HG03439 (cell line): ENCODE results near the gene KIAA1614.

Source experiments
- ATAC-seq: cut with Tn5 transposase; IDR thresholded peaks from one replicate; pipeline ENCODE4 v1.9.1; 2021; ENCODE audit warnings: mild to moderate bottlenecking, moderate library complexity; ENCODE audit not compliant: unreplicated experiment

KIAA1614 gene, protein sequence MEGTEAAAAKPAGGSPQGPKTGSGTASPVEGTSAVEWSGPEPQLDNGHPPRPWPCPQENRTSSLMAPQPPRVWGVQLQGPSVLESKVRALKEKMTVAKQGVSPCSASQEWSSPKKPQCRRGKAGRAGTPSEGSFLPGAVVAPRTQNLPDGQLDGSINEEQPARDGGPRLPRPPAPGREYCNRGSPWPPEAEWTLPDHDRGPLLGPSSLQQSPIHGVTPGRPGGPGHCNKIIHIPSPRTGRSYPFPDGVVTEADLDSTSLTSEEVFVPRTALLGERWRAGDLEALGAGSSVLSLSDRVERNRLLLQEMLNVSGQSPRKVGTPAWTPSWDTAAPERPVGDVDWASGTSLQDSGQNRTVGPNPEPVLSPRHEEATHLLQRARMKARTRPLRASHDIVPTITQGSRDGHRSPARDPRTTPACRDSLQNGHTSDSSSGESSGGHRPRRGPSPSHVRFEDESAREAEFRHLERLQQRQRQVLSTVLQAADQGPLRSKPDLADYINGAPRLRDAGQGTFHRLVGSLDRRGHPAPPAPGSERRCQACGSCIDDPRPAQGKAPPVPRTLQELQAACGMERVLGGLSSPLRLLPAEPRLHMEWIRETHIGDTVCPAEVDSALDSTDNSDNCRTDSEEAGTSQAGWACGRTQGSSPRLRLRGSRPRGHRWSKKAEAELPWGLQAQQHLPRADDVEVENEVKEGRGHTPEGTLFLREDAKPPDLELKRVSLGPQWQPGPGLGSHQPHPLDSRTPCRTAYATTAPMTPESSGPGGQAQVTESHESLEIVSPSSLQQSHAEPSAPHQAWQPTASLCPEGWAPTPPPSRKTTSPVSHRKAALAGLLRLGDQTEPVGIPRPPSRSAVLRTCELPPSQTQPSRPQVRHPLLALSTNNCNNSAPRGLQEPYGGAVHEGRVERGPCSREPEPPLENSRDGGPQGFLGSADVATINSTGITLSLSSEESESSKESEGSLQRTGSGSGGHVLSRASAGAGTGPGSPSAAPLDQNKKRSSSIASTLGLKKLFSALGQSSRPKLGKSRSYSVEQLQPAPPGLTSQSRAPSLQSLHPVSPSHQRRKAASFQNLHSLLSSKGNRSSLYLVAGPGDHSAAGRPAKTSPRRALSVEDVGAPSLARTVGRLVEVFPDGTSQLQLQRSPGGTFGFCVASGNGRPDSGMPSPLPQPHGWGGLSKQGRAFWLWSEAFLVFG

GRCh38 chr1:180912801-180913565 lies at the start of gene KIAA1614:
Gene KIAA1614, plus strand, starts transcription at chr1:180912897. Its CDS starts 347 bp downstream, at chr1:180913244.
- ATAC-seq: no peak

- no peak for ATAC-seq
Observed at GRCh38 chr1:180863158-180863775, 49.4 kb upstream of the KIAA1614 start.

GRCh38 chr1:180881806-180882509 lies 30.7 kb upstream of the KIAA1614 start:
- ATAC-seq: no peak

GRCh38 chr1:180884588-180885300 lies 28.0 kb upstream of the KIAA1614 start:
- no peak for ATAC-seq

GRCh38 chr1:180886338-180886737 lies 26.4 kb upstream of the KIAA1614 start:
- no peak for ATAC-seq

DNA sequence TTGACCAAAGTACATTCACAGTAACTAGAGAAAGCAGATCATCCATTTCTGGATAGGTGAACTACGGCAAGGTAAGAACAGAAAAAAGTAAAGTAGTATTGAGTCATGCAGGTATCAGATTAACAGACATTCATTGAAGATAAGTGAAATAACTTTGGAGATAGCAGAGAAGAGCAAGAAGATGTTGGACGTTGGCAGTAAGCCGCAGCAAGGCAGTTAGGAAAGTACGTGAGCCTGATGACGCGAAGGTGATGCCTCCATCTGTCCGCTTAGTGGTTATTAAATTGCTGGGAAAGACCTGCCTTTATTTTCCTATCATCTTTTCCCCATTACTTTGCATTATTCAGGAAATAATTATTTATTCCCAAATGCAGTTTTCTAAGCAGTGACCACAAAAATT lies 24.9 kb upstream of the KIAA1614 start:
- ATAC-seq: no peak

DNA sequence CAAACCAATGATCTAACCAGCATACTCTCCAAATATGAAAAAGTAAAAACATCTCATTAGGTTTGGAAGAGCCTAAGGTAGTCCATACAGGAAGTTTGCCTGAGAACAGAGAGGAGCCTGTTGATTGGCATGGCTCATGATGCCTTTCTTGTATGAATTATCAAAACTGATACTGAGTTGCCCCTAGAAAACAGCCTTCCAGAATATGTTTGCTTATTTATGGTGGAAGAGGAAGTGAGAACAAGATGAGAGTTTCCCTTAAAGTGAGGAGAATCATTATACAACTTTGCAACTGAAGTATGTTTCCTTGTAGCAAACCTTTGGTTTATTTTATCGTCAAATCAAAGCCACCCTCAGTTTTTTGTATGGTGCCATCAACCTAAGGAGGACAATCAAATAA lies 23.8 kb upstream of the KIAA1614 start:
- ATAC-seq: no peak

DNA sequence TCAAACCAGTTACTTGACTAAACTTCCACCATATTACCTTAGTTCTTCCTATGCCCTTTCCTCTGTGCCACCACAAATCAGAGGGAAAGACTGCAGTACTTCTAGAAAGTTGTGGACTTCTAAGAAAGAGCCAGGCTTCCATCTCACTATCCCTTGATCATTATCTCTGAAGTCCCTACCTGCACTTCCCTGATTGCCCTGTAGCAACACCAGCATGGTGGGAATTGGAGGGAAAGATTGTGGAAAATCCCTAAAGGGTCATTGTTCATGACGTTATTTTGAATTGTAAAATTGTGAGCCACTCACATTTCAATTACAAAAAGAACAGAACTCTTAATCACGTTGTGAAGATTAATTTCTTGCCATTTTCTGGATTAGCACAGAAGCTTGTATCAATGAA lies 23.4 kb upstream of the KIAA1614 start:
- no peak for ATAC-seq

DNA sequence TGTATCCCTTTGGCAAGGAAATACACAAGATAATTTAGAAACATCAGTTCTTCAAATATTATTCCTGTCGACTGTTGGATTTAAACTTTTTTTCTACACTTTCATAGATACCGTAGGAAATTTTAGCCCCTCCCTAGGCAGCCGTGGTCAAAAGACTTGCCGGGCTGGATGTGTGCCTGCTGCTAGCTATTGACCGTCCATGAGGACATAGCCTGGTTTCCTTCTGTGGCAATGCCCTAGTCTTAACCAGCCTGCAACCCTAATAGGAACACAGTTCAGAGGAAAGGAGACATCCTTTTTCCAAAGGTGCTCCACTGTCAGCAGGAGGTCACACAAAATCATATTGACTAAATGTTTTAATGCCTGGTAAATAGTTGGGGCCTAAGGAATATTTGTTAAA lies 20.4 kb upstream of the KIAA1614 start:
- no peak for ATAC-seq

DNA sequence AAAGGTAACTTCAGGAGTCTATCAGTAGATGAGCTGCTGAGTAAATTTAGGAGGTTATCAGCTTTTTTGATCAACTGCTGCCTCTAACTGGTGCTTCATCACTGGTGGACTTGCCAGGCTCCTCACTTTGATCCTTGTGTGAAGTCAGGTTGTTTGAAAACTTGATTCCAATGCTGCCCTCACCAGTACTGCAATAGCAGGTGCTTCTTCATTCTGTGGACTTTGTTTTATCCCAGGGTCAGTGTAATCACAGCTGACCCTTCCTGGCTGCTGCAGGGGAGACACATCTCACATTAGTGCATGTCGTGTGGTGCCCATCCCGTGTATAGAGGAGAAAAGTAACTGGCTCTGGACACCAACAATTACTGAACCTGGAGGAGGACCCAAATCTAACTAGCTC lies 20.0 kb upstream of the KIAA1614 start:
- ATAC-seq: no peak

GRCh38 chr1:180893614-180894013 lies 19.1 kb upstream of the KIAA1614 start:
- ATAC-seq: no peak

DNA sequence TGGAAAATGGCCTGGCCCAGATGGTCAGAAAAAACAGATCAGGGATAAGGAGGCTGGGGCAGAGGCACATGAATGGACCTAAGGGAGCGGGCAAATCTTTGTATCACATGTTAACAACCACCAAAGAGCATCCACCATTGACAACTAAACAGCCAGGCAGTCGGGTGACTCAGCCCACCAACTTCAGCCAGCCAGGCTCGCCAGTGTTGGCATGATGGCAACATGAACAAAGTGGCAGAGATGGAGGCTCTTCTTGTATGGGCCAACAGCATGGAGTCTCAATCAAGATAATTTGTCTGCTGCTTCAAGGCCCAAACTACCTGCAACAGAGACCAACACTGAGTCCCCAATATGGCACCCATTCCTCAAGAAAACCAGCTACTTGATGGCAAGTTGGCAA lies 16.5 kb upstream of the KIAA1614 start:
- ATAC-seq: no peak

DNA sequence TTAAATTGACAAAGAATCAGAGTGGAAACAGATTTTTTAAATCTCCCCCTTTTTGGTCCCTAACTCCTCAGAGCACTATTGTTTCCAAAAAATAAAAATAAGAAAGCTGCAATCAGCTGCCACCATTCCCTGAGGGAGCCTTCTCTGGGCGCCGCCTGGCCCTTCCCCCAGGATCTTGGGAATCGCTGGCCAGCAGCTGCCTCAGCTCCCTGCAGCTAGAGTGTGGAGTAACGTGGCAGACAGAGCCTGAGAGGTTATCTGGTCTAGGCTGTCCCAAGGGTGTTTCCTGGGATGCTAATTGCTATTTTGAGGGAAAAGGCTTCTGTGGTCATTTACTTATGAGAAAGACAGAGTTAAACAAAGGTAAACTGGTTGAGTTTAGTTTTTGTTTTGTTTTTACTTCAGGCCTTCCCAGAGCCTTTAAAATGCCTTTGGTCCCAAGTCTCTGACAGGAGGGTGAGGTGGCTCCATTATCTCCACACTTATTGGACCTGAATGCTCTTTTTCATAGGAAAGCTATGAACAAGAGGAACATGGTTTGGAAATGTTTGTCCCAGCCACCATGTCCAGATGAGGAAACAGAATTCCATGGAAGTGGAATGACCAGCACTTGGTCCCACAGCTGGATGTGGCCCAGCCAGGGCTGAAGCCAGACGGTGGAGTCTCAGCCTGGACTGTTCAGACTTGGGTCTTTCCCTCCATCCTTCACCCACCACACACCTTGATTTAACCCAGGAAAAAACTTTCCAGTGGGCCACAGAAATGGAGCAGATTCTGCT lies 14.1 kb upstream of the KIAA1614 start:
- no peak for ATAC-seq

- ATAC-seq: no peak
Observed at GRCh38 chr1:180899262-180899661, 13.4 kb upstream of the KIAA1614 start.

DNA sequence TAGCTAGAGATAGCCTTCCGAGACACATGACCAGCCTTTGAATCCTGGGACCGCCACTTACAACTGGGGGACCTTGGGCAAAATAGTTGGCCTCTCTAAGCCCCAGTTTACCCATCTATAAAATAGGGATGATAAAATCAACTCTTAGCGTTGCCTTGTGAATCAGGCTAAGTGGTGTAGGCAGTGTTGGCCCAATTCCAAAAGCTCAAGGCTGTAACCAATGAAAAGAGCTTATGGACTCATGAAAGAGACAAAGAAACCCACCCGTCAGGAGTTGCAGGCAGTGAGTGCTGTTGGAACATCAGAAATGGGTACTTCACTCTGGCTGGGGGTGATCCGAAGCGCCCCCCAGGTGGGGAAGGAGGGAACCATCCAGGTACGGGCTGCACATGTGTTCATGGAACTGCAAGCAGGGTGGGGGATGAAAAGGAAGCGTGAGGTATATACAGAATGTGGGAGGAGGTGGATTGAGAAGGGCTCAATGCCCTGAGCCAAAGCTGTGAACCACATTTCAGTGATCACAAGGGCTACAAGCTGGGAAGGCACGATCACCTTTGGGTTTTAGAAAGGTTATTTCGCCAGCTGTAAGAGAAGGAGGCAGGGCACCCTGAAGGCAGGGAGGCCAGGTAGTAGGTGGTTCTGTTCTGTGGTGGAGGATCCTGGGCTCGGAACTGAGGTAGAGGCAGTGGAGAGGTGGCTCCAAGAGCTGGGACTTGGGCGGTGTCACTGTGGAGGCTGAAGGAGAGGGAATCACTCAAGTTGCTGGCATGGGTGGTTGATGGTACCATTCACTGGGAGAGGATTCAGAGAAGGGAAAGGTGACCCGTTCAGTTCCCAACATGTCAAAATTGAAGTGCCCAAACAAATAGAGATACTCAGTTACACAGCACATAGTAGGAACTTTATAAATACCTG lies 11.4 kb upstream of the KIAA1614 start:
- no peak for ATAC-seq

DNA sequence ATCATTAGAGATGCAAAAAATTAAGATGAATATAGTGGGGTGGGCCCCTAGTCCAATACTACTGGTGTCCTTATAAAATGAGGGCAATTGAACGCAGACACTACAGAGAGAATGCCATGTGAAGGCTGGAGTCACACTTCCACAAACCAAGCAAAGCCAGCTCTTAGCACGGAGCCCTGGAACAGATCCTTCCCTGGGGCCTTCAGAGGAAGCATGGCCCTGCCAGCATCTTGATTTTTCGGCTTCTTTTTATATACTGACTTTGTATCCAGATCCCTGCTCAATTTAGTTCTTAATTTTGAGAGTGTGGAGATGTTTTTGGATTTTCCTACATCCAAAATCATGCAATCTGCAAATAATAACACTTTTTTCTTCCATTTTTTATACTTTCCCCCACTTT lies 10.2 kb upstream of the KIAA1614 start:
- ATAC-seq: no peak

GRCh38 chr1:180905927-180906326 lies 6.8 kb upstream of the KIAA1614 start:
- no peak for ATAC-seq
